IPS-11a (cell line): ENCODE results near the gene PIK3C2A.
"Not testable (repeated sequence)": the region's sequence is repeated elsewhere in the genome, so short reads cannot be mapped to it uniquely, and the experiment has no call there.

Source experiments
- H3K4me3 ChIP-seq: one replicate; pipeline ENCODE4 v1.5.1; 2013; ENCODE audit warnings: low read depth, low read length, control low read depth

Gene PIK3C2A, protein sequence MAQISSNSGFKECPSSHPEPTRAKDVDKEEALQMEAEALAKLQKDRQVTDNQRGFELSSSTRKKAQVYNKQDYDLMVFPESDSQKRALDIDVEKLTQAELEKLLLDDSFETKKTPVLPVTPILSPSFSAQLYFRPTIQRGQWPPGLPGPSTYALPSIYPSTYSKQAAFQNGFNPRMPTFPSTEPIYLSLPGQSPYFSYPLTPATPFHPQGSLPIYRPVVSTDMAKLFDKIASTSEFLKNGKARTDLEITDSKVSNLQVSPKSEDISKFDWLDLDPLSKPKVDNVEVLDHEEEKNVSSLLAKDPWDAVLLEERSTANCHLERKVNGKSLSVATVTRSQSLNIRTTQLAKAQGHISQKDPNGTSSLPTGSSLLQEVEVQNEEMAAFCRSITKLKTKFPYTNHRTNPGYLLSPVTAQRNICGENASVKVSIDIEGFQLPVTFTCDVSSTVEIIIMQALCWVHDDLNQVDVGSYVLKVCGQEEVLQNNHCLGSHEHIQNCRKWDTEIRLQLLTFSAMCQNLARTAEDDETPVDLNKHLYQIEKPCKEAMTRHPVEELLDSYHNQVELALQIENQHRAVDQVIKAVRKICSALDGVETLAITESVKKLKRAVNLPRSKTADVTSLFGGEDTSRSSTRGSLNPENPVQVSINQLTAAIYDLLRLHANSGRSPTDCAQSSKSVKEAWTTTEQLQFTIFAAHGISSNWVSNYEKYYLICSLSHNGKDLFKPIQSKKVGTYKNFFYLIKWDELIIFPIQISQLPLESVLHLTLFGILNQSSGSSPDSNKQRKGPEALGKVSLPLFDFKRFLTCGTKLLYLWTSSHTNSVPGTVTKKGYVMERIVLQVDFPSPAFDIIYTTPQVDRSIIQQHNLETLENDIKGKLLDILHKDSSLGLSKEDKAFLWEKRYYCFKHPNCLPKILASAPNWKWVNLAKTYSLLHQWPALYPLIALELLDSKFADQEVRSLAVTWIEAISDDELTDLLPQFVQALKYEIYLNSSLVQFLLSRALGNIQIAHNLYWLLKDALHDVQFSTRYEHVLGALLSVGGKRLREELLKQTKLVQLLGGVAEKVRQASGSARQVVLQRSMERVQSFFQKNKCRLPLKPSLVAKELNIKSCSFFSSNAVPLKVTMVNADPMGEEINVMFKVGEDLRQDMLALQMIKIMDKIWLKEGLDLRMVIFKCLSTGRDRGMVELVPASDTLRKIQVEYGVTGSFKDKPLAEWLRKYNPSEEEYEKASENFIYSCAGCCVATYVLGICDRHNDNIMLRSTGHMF (N-terminal part only)

DNA sequence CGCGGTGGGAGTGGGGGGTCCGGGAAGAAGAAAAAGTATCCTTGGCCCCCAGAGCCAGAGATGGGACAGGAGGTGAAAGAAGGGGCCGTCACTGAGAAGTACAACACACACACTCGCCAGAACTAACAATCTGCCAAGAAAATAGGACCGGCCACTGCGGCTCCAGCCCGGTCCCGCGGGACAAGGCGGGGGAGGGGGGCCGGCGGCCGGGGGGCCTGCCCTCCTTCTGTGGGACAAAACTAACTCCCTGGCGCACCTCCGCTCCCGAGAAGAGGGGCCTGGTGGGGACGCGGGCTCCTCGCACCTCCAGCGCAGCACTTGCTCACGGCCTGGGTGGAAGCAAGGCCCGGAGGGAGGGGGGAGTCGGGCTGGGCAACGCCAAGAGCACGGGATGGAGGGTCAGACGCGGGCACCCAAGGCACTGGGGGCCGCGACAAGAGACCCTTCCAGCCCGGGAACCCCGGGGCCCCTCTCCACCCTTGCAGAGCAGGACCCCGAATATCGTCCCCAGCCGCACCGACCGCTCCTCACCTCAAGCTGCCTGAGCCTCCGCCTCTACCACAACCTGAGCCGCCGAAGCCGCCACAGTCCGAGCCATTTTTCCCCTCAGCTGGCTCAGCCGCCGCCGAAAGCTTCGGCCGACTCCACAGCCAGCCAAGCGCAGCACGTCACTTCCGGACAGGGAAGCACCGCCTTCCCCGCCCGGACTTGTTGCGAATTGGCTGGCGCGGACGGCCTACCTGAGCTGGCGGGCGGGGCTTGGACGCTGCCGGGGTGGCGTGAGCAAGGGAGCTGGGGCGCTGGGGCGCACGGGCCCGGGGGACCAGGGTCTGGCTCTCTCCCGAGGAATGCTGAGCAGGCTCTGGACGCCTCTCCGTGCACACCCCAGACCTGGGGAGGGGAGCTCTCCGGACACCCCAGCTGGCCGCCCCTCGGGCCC lies at the start of gene PIK3C2A:
PIK3C2A (minus strand) TSS at position 670 of the 940 bp plus-strand sequence. CDS start 38,245 bp downstream, outside the sequence.
- peak within 1 kb of the TSS; percentile 88 for H3K4me3 ChIP-seq

DNA sequence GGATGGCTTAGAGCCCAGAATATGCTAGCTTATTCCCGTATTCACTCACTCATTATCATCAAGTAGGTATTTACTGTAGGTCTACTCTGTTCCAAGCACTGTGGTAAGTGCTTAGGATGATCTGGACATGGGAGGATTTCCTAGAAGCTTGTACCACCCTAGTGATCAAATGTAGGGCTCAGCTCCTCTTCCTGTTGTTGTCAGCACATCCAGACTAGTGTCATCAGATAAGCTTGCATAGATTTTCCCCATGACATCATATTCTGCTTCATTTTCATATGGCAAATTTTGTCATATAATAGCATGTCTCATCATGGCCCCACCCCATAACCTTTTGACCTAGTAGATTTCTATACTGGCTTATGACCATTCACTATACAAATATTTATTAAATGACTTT lies 49.4 kb upstream of the PIK3C2A start:
- H3K4me3 ChIP-seq = no peak overlapping the region

DNA sequence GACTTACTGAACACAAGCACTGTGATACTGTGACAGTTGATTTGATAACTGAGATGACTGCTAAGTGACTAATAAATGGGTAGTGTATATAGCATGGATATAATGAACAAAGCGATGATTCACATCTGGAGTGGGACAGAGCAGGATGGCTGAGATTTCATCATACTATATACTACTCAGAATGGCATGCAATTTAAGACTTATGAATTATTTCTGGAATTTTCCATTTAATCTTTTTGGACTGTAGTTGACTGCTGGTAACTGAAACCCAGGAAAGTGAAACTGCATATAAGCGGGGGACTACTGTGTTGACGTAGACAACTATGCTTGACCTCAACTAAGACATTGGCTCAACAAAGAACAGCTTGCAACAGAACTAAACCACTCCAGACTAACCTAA lies 48.7 kb upstream of the PIK3C2A start:
- H3K4me3 ChIP-seq = no peak overlapping the region

DNA sequence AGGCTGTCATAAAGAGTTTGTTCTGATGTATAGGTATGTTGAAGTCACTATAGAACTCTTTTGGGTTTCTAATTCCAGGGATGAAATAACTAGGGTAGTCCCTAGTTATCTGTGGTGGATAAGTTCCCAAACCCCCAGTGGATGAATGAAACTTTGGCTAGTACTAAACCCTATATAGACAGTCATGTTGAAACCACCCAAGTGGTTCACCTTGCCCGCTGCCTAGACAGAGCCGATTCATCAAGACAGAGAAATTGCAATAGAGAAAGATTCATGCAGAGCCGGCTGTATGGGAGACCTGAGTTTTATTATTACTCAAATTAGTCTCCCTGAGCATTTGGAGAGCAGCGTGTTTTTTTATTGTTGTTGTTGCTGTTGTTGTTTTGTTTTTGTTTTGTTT lies 44.9 kb upstream of the PIK3C2A start:
- H3K4me3 ChIP-seq = no peak overlapping the region

DNA sequence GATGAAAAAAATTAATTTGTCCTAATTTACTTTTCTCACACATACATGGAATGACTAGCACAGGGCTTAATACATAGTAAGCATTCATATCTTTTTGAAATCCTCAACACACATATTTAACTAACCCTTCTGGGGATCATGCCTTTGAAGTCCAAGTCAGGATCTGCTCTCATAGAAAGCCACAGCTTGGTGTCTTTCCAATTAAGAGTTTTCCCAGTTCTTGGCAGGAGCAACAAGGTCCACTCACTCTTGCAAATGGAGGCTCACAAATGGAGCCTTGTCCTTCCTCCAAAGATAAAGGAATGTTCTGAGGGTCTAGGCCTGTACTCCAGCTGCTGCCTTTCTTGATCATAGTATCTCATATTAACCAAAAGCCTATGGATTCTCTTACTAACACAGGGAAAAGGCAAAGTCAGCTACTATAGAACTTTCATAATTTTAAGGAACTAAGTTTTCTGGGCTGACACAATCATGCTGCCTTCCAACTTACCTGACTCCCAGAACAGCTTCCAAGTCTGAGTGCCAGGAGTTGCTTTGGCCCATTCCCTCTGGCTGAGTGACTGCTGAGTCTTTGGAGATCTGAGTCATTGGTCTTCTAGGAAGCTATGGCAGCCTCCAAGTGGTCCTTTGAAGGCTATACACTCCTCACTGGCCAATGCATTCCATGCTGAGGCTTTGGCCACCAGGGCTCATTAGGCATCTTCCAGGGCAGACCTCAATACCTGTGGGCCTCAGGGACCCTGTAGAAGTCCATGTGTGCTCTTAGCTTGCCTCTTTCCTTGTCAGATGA lies 43.0 kb upstream of the PIK3C2A start:
- no peak overlapping the region for H3K4me3 ChIP-seq

DNA sequence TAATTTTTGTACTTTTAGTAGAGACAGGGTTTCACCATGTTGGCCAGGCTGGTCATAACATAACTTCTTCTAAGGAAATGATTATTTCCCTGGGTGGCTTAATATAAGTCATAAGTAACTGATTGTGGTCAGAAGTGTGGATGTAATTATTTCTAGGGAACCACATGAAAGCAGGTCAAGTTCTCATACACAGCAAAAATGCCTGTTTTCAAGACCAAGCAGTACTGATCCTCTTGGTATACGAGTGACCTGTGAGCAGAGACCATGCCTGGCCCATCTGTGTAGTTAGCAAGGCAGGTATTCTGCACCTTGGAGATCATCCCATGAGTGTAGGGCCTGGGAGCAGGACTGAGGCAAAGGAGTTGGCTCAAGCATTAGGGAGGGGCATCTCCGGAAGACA lies 36.3 kb upstream of the PIK3C2A start:
- H3K4me3 ChIP-seq = no peak overlapping the region

DNA sequence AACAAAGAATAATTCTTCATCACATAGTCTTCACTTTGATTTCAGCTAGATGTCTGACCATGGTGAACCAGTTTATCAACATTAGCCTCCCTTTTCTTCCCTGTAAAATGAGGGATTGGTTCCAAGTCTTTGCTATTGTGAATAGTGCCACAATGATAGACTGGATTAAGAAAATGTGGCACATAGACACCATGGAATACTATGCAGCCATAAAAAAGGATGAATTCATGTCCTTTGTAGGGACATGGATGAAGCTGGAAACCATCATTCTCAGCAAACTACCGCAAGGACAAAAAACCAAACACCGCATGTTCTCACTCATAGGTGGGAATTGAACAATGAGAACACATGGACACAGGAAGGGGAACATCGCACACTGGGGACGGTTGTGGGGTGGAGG lies 35.2 kb upstream of the PIK3C2A start:
- not testable (repeated sequence) for H3K4me3 ChIP-seq

DNA sequence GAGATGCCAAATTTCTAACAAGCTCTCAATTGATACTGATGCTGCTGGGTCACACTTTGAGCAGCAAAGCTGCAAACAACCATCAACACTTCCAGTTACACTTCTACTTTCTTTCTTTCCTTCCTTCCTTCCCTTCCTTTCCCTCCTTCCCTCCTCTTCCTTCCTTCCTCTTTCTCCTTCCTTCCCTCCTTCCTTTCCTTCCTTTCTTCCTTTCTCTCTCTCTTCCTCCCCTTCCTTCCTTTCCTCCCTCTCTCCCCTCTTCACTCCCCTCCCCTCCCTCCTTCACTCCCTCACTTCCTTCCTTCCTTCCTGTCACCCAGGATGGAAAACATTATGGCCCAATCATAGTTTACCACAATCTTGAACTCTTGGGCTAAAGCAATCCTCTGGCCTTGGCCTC lies 33.0 kb upstream of the PIK3C2A start:
- H3K4me3 ChIP-seq = no peak overlapping the region

DNA sequence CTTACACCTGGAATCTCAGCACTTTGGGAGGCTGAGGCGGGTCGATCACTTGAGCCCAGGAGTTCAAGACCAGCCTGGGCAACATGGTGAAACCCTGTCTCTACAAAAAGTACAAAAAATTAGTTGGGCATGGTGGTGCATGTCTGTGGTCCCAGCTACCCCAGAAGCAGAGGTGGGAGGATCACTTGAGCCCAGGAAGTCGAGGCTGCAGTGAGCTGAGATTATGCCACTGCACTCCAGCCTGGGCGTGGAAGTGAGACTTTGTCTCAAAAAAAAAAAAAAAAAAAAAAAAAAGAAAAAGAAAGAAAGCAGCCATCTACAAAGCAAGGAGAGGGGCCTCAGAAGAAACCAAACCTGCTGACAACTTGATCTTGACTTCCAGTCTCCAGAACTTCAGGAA lies 32.1 kb upstream of the PIK3C2A start:
- H3K4me3 ChIP-seq = not testable (repeated sequence)

DNA sequence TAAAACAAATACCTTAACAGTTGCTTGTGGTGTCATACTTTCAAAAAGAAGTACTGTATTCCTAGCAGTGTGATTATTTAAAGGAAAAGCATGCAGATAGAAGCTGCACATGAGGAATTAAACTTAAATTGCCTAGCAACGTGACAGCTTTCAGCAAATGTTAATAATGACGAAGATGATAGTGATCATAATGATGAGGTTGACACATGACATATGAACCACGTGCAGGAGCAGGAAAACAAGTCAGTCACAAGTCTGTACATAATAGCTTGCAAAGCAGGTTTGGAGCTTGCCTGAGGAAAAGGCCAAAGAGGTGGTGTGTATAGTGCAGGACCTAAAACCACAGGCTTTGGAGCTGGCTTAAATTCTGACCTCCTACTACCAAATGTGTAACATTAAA lies 30.6 kb upstream of the PIK3C2A start:
- H3K4me3 ChIP-seq = no peak overlapping the region

DNA sequence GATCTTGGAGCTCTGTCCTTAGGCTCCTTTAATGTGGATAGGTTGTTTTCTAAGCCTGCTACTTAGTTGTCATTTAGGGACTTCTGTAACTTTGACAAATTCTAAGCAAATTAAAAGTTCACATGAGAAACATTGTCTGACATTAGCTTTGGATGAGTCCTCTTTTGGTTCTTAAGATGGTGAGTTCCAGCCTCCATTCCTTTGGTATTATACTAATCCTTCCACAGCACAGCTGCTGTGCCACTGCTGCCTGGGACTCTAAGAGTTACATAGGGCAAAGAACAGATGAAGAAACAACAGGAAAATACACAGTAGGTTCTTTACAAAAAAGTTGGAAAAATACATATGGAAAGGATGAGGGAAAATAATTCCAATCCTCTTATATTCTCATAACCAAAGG lies 25.3 kb upstream of the PIK3C2A start:
- no peak overlapping the region for H3K4me3 ChIP-seq

DNA sequence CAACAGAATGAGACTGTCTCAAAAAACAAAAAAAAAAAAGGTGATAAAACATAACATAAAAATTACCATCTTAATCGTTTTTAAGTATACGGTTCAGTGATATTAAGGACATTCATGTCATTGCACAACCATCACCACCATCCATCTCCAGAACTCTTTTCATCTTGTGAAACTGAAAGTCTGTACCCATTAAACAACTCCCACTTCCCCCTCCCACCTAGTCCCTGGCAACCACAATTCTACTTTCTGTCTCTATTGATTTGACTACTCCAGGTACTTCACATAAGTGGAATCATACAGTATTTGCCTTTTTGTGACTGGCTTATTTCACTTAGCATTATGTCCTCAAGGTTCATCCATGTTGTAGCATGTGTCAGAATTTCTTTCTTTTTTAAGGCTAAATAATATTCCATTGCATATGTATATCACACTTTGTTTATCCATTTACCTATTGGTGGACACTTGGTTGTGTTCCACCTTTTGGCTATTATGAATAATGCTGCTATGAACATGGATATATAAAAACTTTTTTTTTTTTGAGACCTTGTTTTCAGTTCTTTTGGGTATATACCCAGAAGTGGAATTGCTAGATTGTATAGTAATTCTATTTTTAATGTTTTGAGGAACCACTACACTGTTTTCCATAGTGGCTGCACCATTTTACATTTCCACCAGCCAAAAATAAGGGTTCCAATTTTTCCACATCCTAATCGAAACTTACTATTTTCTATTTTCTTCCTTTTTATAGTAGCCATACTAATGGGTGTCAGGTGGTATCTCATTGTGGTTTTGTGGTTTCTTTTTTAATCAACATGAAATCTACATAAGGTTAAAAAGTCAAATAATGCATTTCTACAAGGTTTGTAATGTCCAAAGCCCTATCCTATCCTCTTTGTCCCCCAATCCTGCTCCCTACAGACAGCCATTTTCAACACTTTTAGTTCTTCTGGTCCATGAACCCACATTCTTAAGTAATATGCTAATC lies 23.4 kb upstream of the PIK3C2A start:
- no peak overlapping the region for H3K4me3 ChIP-seq

DNA sequence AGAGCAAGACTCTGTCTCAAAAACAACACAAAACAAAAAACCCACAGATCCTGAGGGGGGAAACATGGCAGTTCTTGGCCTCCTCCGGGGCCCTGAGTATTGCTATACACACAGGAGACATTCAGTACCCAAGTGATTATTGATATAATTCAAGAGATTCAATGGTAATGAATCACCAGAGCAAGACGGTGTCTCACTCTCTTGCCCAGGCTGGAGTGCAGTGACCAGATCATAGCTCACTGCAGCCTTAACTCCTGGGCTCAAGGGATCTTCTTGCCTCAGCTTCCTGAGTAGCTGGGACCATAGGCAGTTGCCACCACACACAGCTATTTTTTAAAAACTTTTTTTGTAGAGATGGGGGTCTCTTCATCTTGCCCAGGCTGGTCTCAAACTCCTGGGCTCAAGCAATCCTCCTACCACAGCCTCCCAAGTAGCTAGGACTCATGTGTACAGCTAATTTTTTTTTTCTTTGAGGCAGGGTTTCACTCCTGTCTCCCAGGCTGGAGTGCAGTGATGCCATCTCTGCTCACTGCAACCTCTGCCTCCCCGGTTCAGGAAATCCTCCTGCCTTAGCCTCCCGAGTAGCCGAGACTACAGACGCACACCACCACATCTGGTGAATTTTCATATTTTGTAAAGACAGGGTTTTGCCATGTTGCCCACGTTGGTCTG lies 21.8 kb upstream of the PIK3C2A start:
- H3K4me3 ChIP-seq = no peak overlapping the region

DNA sequence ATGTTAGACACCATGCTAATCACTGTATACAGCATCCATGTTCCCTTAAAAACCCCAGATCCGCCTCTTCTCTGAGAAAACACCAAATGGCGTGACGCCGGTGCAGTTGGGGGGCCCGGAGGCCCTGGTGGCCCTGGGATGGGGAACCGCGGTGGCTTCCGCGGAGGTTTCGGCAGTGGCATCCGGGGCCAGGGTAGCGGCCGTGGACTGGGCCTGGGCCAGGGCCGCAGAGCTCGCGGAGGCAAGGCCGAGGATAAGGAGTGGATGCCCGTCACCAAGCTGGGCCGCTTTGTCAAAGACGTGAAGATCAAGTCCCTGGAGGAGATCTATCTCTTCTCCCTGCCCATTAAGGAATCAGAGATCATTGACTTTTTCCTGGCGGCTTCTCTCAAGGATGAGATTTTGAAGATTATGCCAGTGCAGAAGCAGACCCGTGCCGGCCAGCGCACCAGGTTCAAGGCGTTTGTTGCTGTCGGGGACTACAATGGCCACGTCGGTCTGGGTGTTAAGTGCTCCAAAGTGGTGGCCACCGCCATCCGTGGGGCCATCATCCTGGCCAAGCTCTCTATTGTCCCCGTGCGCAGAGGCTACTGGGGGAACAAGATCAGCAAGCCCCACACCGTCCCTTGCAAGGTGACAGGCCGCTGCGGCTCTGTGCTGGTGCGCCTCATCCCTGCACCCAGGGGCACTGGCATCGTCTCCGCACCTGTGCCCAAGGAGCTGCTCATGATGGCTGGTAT lies 20.6 kb upstream of the PIK3C2A start:
- not testable (repeated sequence) for H3K4me3 ChIP-seq

DNA sequence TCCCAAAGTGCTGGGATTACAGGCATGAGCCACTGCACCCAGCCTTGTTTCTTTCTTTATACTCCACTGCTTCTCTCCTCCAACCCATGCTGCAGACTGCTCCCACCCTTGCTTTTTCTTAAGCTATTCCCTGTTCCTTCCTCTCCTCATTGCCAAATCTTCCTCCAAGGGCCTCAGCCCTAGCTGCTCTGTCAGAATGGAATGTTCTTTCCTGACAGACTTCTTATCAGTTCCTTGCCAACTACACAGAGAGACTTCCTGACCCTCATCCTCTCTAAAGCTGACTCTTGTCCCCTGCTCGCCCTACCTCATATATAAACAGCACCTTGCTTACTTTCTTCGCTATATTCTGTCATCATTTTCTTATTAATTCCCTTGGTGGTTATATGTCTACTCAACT lies 16.9 kb upstream of the PIK3C2A start:
- H3K4me3 ChIP-seq = no peak overlapping the region

DNA sequence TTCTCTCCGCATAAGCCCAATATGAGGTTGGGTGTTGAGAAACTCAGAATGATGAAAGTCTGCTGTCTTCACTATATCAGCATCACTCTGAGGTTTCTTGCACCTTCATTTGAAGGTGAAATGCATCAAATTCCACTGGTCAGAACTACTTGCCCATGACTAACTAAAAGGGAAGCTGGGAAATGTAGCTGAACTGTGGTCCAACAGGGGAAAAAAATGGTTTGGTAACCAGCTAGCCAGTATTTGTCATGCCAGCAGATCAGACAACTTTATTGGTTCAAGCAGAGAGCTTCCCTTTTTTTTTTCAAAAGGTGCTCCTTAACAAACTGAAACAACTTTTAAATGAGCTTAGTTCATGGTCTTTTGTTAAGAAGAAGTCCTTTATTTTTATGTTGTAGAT lies 14.2 kb upstream of the PIK3C2A start:
- H3K4me3 ChIP-seq = no peak overlapping the region

DNA sequence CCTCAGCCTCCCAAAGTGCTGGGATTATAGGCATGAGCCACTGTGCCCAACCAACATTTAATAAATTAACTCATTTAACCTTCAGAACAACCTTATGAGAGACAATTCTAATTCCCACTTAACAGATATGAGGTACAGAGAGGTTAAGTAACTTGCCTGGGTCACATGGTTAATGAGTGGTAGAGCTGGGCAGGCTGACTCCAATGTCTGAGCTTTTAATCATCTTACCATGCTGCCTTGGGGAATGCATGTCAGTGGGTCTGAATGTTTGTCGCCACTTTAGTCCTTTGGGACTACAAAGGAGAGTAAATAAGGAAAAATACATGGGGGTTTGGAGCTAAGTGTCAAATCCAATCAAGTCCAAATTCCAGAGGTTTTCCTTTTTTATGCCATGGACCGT lies 11.2 kb upstream of the PIK3C2A start:
- no peak overlapping the region for H3K4me3 ChIP-seq
